GM19452 (cell line): ENCODE measurements around the gene GMDS.

Experiments
- ATAC-seq: cut with Tn5 transposase; IDR thresholded peaks from one replicate; pipeline ENCODE4 v1.9.1; 2021; ENCODE audit not compliant: unreplicated experiment

Gene GMDS

GRCh38 chr6:1639430-1639829, 606.0 kb downstream of the GMDS start:
- no peak for ATAC-seq

DNA sequence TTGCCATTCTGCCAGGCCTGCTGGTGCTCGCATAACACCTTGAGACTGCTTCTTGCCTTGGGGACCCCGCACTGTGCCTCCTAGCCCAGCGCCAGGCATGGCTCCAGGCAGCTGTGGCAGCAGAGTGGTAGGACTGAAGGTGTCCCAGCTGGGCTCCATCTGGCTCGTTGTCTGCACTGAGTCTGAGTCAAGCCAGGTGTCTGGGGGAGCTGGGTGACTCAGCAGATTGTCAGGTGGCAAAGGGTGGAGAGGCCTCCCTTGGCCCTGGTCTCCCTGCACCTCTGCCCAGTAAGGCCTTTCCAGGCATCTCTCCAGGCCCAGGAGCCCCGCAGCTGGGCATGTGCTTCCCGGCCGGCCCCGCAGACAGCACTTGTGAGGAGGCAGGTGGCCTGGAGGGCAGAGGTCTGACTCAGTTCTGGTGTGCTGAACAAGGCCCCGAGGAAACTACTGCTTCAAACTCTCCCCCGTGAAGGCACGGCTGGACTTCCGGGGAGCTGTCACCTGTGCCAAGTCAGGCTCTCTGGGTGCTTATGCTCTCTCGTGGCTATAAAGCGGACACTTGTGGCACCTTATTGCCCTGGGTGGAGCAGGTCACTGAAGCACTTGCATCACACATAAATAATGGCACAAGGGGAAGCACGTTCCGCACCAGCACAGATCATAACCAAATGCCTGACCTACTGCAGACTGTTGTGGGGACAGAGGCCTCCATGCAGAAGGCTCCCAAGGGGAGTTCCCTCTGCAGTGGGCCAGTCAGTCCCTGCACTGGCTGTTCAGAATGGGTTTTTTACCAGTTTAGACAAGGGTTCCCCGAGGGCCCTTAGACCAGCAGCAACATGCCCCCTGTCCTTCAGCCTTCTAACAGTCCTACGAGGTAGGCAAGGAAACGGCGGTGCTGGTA, 608.2 kb downstream of the GMDS start:
- ATAC-seq = no peak

DNA sequence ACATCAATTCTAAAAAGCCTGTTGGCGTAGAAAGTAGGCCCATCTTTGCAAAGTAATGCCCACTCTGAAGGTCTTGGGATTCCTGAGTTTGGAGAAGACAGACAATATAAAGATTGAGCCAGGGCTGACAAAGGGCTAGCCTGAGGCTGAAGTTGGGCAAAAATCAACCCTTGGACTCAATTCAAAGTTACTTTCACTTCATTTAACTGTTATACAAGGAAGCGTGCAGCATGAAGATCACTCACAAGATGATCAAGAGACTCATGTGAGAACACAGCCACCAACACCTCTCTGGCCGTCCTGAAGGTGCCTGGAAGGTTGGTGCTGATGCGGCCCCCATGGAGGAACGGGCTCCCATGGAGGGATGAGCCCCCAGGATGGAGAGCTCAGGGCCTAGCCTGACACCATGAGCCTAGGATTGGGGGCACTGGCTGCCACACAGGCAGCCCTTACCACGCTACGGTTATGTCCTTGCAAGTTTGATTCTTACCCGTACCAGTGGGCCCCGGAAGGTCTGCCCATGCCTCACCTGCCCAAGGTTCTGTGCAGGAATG, 609.1 kb downstream of the GMDS start:
- ATAC-seq = no peak

- no peak for ATAC-seq
Measured at GRCh38 chr6:1635305-1636010, 609.9 kb downstream of the GMDS start.

GRCh38 chr6:1634081-1634480, 611.3 kb downstream of the GMDS start:
- no peak for ATAC-seq

DNA sequence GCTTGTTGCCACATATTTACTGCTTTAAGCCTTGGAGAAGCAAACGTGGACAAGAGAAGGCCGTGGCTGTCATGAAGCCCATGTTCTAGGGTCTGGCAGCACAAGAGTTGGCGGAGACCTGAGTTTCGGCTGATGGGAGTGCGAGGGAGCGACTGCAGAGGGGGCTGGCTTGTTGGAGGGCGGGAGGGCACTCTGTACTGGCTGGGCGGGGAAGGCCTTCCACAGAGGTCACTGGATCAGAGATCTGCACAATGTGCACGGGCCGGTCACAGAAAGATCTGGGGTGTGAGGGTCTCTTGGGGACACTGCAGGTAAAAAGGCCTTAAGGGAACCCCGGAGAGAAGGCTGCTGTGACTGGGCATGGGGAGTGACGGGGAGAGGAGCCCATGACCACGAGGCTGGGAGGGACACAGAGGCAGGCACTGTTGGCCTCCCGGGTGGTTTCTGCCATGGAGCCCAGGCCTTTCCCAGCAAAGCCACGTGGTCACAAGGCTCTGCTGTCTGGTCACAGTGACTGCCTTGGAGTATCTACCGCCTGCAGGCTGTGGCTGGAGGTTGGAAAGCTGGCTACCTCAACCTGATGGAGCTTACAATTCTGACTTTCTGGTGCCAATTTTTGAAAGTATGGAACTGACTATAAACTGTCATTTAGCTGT, 611.9 kb downstream of the GMDS start:
- no peak for ATAC-seq

GRCh38 chr6:1631251-1631650, 614.2 kb downstream of the GMDS start:
- ATAC-seq = no peak

GRCh38 chr6:1630771-1631217, 614.6 kb downstream of the GMDS start:
- no peak for ATAC-seq

GRCh38 chr6:1630212-1630770, 615.1 kb downstream of the GMDS start:
- no peak for ATAC-seq

DNA sequence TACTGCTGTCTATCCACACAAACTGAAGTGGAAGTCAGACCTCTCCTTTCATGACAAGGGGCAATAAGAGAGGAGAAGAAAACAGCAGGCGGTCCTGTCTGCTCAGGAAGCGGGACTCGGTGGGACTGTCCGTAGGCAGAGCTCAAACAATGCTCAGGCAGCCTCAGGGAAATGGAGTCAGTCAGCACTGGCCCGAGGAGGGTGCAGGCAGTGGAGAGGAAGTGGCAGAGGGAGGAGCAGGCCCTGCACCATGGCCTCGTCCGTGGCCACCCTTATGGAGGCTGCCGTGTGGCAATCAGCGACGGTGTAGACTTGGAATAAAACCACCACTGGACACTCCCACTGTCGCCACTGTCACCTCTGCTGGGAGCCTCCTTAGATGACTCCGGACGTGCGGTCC, 616.1 kb downstream of the GMDS start:
- no peak for ATAC-seq

DNA sequence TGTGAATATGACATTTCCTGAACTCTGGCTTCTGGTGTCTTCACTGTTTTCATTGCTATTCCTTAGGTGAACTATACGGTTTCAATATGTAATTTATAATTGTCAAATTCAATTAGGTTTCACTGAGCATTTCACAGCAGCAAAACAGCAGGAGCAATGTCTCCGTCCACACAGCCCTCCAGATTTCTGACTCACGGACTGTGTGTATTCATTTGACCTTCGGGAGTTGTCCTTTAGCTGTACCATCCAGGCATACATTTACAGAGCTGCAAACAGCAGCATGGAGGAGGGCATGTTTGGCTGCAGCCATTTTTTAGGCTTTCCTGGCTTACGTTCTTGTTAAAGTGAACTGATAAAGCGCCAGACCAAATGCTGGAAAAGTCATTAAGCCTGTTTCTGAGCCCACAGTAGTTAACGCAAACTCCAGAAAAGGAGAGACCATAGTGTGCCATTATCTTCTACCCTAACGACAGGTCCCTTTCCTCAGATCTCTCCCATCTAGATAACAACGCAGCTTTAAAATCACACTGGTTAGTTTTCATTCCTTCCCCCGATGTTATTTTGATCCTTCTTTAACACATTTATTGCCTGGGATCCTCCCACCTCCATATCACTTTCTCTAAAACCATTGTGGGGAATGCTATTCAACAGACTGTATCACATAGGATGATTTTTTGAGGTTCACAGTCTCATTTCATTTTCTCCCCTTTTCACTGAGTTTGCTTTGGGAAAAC, 617.4 kb downstream of the GMDS start:
- ATAC-seq = no peak

- no peak for ATAC-seq
Measured at GRCh38 chr6:1626481-1626880, 618.9 kb downstream of the GMDS start.

GRCh38 chr6:1625794-1626435, 619.5 kb downstream of the GMDS start:
- ATAC-seq = no peak

DNA sequence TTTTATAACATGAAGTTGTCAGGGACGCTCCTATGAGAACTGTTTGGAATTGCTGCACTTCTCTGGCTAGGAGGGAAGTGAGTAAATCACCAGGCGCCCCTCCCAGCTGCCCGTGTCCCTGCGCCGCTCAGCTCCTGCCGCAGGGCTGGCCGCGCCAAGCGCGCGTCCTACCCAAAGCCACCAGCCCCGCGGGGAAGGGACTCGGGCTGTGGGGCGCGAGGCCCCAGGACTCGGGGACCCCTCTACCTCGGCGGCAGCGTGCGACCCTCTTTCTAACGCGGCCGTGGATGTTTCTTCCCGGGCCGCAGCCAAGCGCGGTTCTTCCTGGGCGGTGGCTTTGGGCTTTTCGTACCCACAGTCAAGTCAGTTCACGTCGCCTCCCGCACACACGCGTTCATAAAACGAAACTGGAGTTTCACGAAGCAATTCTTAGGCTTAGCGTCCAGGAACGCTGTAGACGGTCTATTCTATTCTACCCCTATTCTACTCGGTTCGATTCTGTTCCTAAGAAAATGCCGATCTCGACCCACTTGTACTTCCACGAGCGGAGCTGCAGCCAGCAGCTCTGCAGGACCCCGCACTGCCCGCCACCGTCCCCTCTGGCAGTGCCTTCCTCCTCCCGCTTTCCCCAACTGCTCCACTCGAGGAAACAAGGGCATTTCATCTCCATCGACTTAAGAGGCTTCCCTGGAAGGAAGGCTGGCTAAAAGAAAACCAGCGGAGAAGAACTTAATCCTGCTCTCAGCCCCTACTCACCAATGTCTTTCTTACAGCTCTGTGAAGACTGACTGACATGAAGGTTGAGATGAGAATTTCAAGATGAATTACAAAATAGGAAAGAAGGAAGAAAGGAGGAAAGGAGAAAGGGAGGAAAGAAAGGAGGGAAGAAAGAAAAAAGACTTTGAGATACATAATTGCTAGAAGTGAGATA, 620.3 kb downstream of the GMDS start:
- ATAC-seq = no peak

DNA sequence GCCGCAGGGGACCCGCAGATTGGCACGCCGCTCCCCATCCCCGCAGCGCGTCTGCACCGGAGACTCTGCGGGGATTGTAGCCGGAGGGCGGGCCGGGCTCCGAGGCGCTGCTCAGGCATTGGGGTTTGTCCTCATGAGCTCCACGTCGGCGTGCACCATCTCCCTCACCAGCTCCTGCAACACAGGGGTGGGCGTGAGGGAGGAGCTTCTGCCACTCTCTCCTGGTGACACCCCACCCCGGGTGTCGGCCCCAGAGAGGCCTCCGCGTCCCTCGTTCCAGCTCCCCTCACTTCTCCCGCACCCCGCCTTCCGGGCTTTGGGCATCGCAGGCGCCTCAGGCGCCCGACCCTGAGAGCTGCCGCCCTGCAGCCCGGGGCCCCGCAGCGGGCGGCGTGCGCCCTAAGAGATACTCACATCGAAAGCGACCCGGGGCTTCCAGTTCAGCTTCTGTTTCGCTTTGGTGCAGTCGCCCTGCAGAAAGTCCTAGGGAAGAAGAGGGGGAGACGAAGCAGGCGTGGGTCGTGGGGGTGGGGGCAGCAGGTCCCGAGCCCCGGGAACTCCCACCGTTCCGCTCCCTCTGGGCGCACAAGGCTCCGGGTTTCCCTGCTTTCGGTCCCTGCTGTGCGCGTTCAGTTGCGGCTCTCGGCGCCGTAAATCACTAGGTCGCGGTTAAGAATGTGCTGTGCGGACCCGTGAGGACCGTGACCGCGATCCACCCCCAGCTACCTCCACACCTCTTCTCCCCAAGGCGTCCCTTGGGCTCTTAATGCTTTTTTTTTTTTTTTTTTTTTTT, 621.2 kb downstream of the GMDS start:
- ATAC-seq = no peak

GRCh38 chr6:1623769-1624057, 621.7 kb downstream of the GMDS start:
- ATAC-seq = no peak

DNA sequence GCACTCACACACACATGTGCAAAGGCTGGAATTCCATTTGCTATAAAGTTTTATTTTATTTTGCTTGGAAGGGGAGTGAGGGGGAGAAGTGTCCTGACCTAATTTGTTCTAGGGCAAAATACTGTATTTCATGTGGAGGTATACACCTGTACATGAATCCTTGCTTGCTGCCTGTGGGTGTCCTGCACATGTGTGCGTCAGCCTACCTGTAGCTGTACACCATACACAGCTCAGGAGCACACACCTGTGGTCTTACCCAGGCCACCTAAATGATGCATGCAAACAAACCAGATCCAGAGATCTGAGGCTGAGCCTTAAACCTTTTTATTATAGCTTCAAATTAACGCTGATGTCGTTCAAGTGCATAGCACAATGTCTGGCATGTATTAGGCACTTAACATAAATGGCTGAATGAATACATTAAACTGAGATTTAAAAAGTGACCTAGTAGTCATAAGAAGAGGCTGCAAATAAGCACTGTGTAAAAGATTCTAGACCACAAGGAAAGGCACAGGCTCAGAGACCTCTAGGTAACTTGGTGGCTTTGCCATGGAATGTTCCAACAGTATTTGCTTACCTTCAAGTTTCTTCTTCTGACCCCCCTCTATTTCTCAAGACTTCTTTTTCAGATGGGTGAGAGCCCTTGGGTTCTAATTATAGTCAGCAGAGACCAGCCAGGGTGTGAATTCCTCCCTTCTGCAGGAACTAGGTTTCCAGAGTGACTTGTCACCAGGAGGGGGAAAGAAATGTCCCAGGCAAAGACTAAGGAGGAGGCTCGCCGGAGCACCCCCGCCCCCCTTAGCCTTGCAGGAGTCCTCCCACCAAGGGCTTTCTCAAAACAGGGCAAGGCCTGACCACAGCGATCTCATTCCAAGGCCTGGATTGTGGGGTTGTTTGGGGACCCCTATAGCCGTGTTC, 622.3 kb downstream of the GMDS start:
- ATAC-seq = no peak
